ENCODE results near the gene L3MBTL2. TPM values are rescaled to one million over a fixed set of nuclear protein-coding genes. Genes with fewer than 3 reads are reported as not detected.

L3MBTL2 gene
- total RNA-seq, 1 experiment from 2014 or later = 25.6 TPM

GRCh38 chr22:41216984-41217383 is 11.9 kb downstream of the L3MBTL2 start (continued):
- no peak for TF ChIP-seq ZNF219 (CRISPR knock-in tag; IDR thresholded peaks at IDR 0.05; ENCODE audit: borderline replicate concordance)
- no peak for TF ChIP-seq CDX4 (CRISPR knock-in tag; IDR thresholded peaks at IDR 0.05; ENCODE audit: borderline replicate concordance)
- TF ChIP-seq MAX (CRISPR knock-in tag; IDR thresholded peaks at IDR 0.05) = no peak
- TF ChIP-seq, protein P1, sequence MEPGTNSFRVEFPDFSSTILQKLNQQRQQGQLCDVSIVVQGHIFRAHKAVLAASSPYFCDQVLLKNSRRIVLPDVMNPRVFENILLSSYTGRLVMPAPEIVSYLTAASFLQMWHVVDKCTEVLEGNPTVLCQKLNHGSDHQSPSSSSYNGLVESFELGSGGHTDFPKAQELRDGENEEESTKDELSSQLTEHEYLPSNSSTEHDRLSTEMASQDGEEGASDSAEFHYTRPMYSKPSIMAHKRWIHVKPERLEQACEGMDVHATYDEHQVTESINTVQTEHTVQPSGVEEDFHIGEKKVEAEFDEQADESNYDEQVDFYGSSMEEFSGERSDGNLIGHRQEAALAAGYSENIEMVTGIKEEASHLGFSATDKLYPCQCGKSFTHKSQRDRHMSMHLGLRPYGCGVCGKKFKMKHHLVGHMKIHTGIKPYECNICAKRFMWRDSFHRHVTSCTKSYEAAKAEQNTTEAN (CRISPR knock-in tag; IDR thresholded peaks at IDR 0.05) = no peak
- TF ChIP-seq CBFB (CRISPR knock-in tag; IDR thresholded peaks at IDR 0.05; ENCODE audit: low read depth) = no peak
- no peak for TF ChIP-seq FOXP4 (CRISPR knock-in tag; IDR thresholded peaks at IDR 0.05)

GRCh38 chr22:41217553-41218157 is 12.5 kb downstream of the L3MBTL2 start:
- DNase-seq (ENCODE audit: low spot score) = peak; percentile 52
- ATAC-seq = peak; percentile 85
- Mint-ChIP-seq H3K4me3 (no peak overlapping the region), H3K9me3 (peaks cover 5% of the 10 kb centered on the region; the same call in 1 of the 2 replicates), H3K36me3 (peaks cover 60% of the 10 kb centered on the region), H3K27me3 (ENCODE audit: low read depth) (no peaks in the 10 kb centered on the region), H3K4me1 (peaks cover 19% of the 10 kb centered on the region), H3K27ac (peak overlapping the region; percentile 90)
- POLR2A ChIA-PET = interaction anchor here (1.7 kb wide), 1 partner anchor 20 kb away, joined by 5 read pairs; no protein-coding TSS in a partner anchor
- CTCF ChIA-PET = interaction anchor here (0.6 to 2.2 kb wide), 3 partner anchors 20 to 236 kb away, joined by 4 to 17 read pairs (median 4); no protein-coding TSS in a partner anchor
- no peak for TF ChIP-seq ZNF219 (CRISPR knock-in tag; IDR thresholded peaks at IDR 0.05; ENCODE audit: borderline replicate concordance)
- no peak for TF ChIP-seq SMAD3 (CRISPR knock-in tag; IDR thresholded peaks at IDR 0.05; ENCODE audit: borderline replicate concordance)
- TF ChIP-seq ZSCAN18 (CRISPR knock-in tag; IDR thresholded peaks at IDR 0.05) = no peak
- TF ChIP-seq, protein P2, sequence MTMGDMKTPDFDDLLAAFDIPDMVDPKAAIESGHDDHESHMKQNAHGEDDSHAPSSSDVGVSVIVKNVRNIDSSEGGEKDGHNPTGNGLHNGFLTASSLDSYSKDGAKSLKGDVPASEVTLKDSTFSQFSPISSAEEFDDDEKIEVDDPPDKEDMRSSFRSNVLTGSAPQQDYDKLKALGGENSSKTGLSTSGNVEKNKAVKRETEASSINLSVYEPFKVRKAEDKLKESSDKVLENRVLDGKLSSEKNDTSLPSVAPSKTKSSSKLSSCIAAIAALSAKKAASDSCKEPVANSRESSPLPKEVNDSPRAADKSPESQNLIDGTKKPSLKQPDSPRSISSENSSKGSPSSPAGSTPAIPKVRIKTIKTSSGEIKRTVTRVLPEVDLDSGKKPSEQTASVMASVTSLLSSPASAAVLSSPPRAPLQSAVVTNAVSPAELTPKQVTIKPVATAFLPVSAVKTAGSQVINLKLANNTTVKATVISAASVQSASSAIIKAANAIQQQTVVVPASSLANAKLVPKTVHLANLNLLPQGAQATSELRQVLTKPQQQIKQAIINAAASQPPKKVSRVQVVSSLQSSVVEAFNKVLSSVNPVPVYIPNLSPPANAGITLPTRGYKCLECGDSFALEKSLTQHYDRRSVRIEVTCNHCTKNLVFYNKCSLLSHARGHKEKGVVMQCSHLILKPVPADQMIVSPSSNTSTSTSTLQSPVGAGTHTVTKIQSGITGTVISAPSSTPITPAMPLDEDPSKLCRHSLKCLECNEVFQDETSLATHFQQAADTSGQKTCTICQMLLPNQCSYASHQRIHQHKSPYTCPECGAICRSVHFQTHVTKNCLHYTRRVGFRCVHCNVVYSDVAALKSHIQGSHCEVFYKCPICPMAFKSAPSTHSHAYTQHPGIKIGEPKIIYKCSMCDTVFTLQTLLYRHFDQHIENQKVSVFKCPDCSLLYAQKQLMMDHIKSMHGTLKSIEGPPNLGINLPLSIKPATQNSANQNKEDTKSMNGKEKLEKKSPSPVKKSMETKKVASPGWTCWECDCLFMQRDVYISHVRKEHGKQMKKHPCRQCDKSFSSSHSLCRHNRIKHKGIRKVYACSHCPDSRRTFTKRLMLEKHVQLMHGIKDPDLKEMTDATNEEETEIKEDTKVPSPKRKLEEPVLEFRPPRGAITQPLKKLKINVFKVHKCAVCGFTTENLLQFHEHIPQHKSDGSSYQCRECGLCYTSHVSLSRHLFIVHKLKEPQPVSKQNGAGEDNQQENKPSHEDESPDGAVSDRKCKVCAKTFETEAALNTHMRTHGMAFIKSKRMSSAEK (CRISPR knock-in tag; IDR thresholded peaks at IDR 0.05; ENCODE audit: borderline replicate concordance) = no peak
- TF ChIP-seq, protein P3, sequence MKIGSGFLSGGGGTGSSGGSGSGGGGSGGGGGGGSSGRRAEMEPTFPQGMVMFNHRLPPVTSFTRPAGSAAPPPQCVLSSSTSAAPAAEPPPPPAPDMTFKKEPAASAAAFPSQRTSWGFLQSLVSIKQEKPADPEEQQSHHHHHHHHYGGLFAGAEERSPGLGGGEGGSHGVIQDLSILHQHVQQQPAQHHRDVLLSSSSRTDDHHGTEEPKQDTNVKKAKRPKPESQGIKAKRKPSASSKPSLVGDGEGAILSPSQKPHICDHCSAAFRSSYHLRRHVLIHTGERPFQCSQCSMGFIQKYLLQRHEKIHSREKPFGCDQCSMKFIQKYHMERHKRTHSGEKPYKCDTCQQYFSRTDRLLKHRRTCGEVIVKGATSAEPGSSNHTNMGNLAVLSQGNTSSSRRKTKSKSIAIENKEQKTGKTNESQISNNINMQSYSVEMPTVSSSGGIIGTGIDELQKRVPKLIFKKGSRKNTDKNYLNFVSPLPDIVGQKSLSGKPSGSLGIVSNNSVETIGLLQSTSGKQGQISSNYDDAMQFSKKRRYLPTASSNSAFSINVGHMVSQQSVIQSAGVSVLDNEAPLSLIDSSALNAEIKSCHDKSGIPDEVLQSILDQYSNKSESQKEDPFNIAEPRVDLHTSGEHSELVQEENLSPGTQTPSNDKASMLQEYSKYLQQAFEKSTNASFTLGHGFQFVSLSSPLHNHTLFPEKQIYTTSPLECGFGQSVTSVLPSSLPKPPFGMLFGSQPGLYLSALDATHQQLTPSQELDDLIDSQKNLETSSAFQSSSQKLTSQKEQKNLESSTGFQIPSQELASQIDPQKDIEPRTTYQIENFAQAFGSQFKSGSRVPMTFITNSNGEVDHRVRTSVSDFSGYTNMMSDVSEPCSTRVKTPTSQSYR (CRISPR knock-in tag; IDR thresholded peaks at IDR 0.05) = no peak
- TF ChIP-seq ZNF423 (CRISPR knock-in tag; IDR thresholded peaks at IDR 0.05) = no peak
- no peak for TF ChIP-seq ZNF416 (CRISPR knock-in tag; IDR thresholded peaks at IDR 0.05)
- TF ChIP-seq ELF4 (CRISPR knock-in tag; IDR thresholded peaks at IDR 0.05; ENCODE audit: low read depth) = no peak
- TF ChIP-seq, protein P4, sequence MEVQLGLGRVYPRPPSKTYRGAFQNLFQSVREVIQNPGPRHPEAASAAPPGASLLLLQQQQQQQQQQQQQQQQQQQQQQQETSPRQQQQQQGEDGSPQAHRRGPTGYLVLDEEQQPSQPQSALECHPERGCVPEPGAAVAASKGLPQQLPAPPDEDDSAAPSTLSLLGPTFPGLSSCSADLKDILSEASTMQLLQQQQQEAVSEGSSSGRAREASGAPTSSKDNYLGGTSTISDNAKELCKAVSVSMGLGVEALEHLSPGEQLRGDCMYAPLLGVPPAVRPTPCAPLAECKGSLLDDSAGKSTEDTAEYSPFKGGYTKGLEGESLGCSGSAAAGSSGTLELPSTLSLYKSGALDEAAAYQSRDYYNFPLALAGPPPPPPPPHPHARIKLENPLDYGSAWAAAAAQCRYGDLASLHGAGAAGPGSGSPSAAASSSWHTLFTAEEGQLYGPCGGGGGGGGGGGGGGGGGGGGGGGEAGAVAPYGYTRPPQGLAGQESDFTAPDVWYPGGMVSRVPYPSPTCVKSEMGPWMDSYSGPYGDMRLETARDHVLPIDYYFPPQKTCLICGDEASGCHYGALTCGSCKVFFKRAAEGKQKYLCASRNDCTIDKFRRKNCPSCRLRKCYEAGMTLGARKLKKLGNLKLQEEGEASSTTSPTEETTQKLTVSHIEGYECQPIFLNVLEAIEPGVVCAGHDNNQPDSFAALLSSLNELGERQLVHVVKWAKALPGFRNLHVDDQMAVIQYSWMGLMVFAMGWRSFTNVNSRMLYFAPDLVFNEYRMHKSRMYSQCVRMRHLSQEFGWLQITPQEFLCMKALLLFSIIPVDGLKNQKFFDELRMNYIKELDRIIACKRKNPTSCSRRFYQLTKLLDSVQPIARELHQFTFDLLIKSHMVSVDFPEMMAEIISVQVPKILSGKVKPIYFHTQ (CRISPR knock-in tag; IDR thresholded peaks at IDR 0.05) = no peak
- TF ChIP-seq FOXP1 (CRISPR knock-in tag; IDR thresholded peaks at IDR 0.05; ENCODE audit: borderline replicate concordance) = no peak
- no peak for TF ChIP-seq GABPB1 (CRISPR knock-in tag; IDR thresholded peaks at IDR 0.05)
- no peak for TF ChIP-seq ZNF263 (CRISPR knock-in tag; IDR thresholded peaks at IDR 0.05; ENCODE audit: low read depth)
- no peak for TF ChIP-seq RORB (CRISPR knock-in tag; IDR thresholded peaks at IDR 0.05)
